Cardiac ventricle fibroblast (primary cell): Measurements from ENCODE around the gene C1QTNF5. TPM values are rescaled to one million over a fixed set of nuclear protein-coding genes. Genes with fewer than 3 reads are reported as not detected.

Experiments used
- total RNA-seq: library from RNA; depleted of rRNA; stranded (reverse); fragments of >200 nt; gene quantifications from 2 replicates; pipeline ENCODE4 v1.2.3, GENCODE V29; 2015

Gene C1QTNF5, protein sequence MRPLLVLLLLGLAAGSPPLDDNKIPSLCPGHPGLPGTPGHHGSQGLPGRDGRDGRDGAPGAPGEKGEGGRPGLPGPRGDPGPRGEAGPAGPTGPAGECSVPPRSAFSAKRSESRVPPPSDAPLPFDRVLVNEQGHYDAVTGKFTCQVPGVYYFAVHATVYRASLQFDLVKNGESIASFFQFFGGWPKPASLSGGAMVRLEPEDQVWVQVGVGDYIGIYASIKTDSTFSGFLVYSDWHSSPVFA
- total RNA-seq: 28.5 and 36.9 TPM in 2 replicates

DNA sequence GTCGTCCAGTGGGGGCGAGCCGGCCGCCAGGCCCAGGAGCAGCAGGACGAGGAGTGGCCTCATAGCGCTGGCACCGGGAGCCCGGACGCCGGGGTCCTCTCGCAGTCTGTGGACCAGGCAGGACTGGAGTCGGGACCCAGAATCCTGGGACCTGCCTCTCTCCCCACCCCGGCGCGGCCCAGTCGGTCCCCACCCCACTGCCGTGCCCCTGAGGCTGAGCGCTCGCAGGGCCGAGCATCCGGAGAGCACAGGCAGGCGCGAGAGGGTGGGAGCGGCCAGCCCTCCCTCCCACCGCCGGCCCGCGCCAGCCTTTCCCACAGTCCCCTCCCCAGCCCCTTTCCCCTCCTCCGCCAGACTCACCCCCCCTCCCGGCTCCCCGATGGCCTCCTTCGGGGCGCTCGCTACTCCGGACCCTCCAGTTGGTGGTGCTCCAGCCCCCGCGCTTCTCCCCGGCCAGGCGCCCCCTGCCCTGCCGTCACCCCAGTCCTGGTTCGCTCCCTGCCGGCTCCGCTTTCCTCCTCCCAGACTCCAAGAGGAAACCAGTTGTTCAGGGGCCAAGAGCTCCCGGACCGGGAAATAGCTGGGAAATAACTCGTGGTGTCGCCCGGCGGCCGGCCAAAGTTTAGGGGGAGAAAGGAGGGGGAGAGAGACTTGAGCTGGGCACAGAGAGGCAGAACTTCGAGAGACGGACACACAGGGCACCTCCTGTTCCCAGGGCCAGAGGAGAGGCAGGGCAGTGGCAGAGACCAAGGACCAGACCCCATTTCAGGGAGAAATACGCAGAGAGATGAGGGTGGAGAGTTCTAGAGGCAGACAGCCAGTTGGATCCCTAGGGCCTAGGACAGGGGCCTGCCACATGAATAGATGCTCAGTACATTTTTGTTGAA lies at the start of gene C1QTNF5:
TSS of gene C1QTNF5 (minus strand) at position 549 of the 887 bp plus-strand sequence. CDS start at position 63, 486 bp downstream.

DNA sequence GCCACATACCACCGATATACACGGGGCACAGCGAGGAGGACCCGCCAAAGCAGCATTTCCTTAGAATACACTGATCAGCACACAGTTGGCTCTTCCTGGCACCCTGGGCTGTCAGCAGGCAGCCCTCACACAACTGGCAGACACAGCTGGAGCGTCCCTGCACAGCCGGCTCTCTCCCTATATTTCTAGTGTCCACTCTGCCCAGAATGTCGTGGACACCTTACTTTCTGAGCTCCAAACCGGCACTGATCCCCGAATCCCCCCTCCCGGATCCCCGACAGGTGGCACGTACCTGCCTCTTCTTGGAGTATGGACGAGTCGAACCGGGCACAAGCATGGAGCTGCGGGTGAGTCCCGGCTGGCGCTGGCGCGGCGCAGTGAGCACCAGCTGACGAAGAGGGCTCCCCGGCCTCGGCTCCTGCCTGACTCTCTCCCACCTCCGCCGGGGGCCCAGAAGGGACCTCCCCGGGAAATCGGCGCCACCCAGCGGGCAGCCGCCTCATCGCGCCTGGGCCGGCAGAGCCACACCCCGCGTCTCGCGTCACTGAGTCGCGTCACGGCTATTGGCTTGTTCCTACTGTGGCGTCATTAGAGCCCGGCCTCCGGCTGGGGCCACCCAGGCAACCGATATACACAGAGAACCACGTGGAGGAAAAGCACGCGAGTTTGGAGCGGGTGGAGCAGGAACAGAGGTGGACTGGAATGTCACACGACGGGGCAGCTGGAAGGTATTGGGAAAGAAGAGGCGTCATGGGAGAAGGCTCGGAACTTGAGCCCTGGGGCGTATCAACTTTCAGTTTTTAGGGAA lies 40.7 kb upstream of the C1QTNF5 start, which contains the start of gene USP2:
TSS of gene USP2 (minus strand) at position 510 of the 808 bp plus-strand sequence. CDS start 8,210 bp downstream, outside the sequence.

DNA sequence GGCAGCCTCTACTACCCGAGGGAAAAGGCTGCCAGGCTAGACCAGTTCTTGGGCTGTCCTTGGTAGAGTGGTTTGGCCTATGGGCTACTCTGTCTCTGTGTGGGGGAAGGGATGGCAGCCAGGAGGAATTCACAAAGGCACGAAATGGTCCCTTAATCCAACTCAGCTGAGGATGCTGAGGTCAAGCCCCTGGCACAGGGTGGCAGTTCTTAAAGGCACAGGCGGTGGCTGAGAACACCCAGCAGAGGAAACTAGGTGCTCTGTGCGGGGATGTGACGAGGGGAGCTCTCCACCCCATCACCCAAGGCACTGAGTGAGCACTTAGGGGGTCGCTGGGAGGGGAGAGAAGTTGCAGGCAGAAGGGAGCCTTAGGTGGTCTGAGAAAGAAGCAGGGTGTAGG lies 5.9 kb upstream of the C1QTNF5 start, which contains the start of gene MFRP:
TSS of gene MFRP (minus strand) at position 101 of the 400 bp plus-strand sequence. CDS start 192 bp downstream, outside the sequence.

DNA sequence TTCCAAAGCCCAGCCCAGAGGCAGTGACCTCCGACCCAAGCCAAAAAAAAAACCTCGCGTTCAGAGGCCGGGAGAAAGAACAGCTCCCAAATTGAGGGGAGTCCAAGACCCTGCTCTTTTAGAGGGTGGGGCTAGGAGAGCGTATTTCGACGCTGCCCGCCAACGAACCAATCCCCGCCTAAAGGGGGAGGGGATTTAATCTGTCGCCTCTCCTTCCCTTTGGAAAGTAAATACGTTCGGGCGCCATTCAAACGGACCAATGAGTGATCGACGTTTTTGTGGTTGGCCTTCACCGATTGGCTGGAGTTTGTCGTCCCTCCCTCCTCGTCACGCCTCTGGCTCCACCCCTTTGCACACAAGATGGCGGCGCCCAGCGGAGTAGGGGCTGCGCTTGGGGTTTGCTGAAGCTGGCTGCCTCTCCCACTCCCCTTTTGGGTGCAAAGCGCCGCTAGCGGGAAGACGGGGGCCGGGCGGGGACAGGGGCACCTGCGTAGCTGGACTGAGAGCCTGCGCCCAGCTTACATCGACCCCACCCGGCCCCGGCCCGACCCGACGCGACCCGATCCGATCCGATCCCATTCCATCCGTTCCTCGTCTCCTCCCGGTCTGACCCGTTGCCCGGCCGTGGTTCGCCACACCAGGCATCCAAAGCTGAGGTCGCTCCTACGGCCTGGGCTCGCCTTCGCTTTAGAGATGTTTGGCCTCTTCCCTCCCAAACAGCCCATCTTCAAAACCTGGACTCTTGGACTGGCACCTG lies 6.3 kb downstream of the C1QTNF5 start, which contains the start of gene RNF26:
TSS of gene RNF26 (plus strand) at position 354 of the 757 bp plus-strand sequence. CDS start 596 bp downstream, outside the sequence.

DNA sequence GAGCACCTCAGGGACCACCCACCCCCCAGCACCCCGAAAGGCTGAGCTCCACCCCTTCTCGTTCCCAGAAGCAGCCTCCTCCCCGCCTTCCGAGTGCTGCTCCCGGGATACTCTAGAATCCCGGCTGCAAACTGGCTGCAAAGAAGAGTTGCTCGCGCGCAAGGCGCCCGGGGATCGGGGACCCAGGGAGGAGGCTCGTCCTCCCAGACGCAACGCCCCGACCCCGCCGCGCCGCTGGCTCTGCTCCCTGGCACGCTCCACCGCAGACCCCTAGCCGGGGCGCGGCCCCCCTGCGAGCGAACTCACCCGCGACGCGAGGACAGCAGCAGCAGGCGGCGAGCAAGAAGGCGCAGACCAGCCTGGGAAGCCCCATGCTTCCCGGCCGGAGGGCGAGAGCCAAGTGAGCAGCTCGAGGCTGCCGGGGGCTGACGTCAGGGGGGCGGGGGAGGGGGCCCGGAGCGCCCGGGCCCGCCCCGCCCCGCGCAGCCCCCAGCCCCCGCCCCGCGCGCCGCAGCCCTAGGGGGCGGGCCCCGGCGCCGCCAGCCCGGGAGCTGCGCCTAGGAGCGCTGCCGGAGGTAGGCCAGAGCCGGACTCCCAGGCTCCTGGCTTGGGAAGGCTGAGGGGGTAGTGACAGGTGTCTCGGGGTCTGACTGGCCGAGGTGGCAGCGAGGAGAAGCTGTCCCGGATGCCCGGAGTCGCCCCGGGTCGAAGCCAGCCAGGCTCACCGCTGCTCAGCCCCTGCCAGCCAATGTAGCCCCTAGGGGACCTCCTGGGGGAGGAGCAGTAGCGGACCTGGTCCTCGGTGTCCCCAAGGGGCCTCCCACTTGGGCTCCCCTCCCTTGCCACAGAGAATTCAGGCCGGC lies 23.7 kb downstream of the C1QTNF5 start, which contains the start of gene MCAM:
TSS of gene MCAM (minus strand) at position 402 of the 863 bp plus-strand sequence. CDS start at position 373, 29 bp downstream.

Other genes with a start within 250 kb of the C1QTNF5 start
- 20.3 and 30.8 TPM in 2 replicates for gene DPAGT1, start 239.0 kb downstream of the C1QTNF5 start, total RNA-seq
- 3.9 and 4.6 TPM in 2 replicates for gene C2CD2L, start 233.5 kb downstream of the C1QTNF5 start, total RNA-seq
- gene HINFP, start 219.3 kb downstream of the C1QTNF5 start, total RNA-seq: 8.8 and 9.4 TPM in 2 replicates
- 0.10 and 0.31 TPM in 2 replicates for gene ABCG4, start 191.8 kb downstream of the C1QTNF5 start, total RNA-seq
- gene NLRX1, start 172.2 kb downstream of the C1QTNF5 start, total RNA-seq: 17.7 and 20.2 TPM in 2 replicates
- not detected in 2 replicates for gene NHERF4, start 155.4 kb downstream of the C1QTNF5 start, total RNA-seq
- gene CBL, start 134.5 kb downstream of the C1QTNF5 start, total RNA-seq: 6.3 and 7.1 TPM in 2 replicates
- 153 and 177 TPM in 2 replicates for gene MCAM, start 23.8 kb downstream of the C1QTNF5 start, total RNA-seq
- gene RNF26, start 6.4 kb downstream of the C1QTNF5 start, total RNA-seq: 16.1 and 16.2 TPM in 2 replicates
- gene MFRP, start 5.8 kb upstream of the C1QTNF5 start, total RNA-seq: 0.12 TPM in 1 of 2 replicates, not detected in the other
- gene USP2, start 40.8 kb upstream of the C1QTNF5 start, total RNA-seq: 0.15 TPM in 1 of 2 replicates, not detected in the other
- gene THY1, start 82.3 kb upstream of the C1QTNF5 start, total RNA-seq: 93.5 and 98.5 TPM in 2 replicates